OCI-LY7 (cell line): Measurements from ENCODE around the gene YIPF6. TPM values are rescaled to one million over a fixed set of nuclear protein-coding genes. Genes with fewer than 3 reads are reported as not detected.

Experiments used
- BruUV-seq: library from RNA; stranded (reverse); fragments of 400-500 nt; replicated peaks from 2 replicates; lab custom pipeline; 2021; lab: Mats Ljungman, UMichigan
- CTCF ChIA-PET: fragments of 300-600 bp; sonication (Branson Sonifier 250); formaldehyde crosslinking; loops from one replicate; lab custom pipeline; 2022; ENCODE audit warnings: antibody characterized with exemption; ENCODE audit not compliant: unreplicated experiment; lab: Charles Lee
- POLR2A ChIA-PET: fragments of 300-600 bp; sonication (Branson Sonifier 250); formaldehyde crosslinking; loops from one replicate; lab custom pipeline; 2022; ENCODE audit warnings: antibody characterized with exemption; lab: Charles Lee
- DNase-seq: peaks from one replicate; pipeline ENCODE4 v3.0.0-alpha.2; 2015; ENCODE audit warnings: low spot score
- H2AFZ ChIP-seq: fragments of 200-600 bp; sonication (generic), shearing (Covaris generic); 2 replicates; pipeline ENCODE4 v1.6.1; 2014; ENCODE audit warnings: mild to moderate bottlenecking, antibody characterized with exemption, low read length, moderate library complexity
- H3K27ac ChIP-seq: fragments of 200-600 bp; sonication (generic); 2 replicates; pipeline ENCODE4 v1.5.1; 2014; ENCODE audit warnings: mixed run types, low read depth, mild to moderate bottlenecking, moderate library complexity, low read length, inconsistent platforms; ENCODE audit not compliant: poor library complexity, severe bottlenecking
- H3K36me3 ChIP-seq: fragments of 200-600 bp; sonication (generic); 2 replicates; pipeline ENCODE4 v1.6.1; 2014; ENCODE audit warnings: mild to moderate bottlenecking, antibody characterized with exemption, low read length, moderate library complexity, mixed read lengths; ENCODE audit not compliant: insufficient read depth
- H3K4me1 ChIP-seq: fragments of 200-600 bp; sonication (generic); 2 replicates; pipeline ENCODE4 v1.5.1; 2014; ENCODE audit warnings: mild to moderate bottlenecking, low read length; ENCODE audit not compliant: insufficient read depth, poor library complexity, severe bottlenecking
- H3K4me2 ChIP-seq: fragments of 200-600 bp; sonication (generic); 2 replicates; pipeline ENCODE4 v1.6.1; 2014; ENCODE audit warnings: mild to moderate bottlenecking, low read length
- H3K4me3 ChIP-seq: fragments of 200-600 bp; sonication (generic); 2 replicates; pipeline ENCODE4 v1.5.1; 2014; ENCODE audit warnings: mild to moderate bottlenecking, low read depth, low read length; ENCODE audit not compliant: poor library complexity, severe bottlenecking
- H3K79me2 ChIP-seq: fragments of 200-600 bp; sonication (generic); 2 replicates; pipeline ENCODE4 v1.6.1; 2016; ENCODE audit warnings: low read depth, mild to moderate bottlenecking, low read length, moderate library complexity, mixed read lengths; ENCODE audit not compliant: insufficient read depth
- H3K9me2 ChIP-seq: fragments of 200-600 bp; sonication (generic); 2 replicates; pipeline ENCODE4 v1.6.1; 2016; ENCODE audit warnings: mild to moderate bottlenecking, low read length, mixed read lengths; ENCODE audit not compliant: insufficient read depth
- H3K9me3 ChIP-seq: fragments of 200-600 bp; sonication (generic); 2 replicates; pipeline ENCODE4 v1.6.1; 2014; ENCODE audit warnings: mild to moderate bottlenecking, mixed run types, low read length, mixed read lengths
- H4K20me1 ChIP-seq: fragments of 200-600 bp; sonication (generic); 2 replicates; pipeline ENCODE4 v1.6.1; 2014; ENCODE audit warnings: mild to moderate bottlenecking, antibody characterized with exemption, low read length, moderate library complexity, mixed read lengths; ENCODE audit not compliant: insufficient read depth
- EZH2phosphoT487 ChIP-seq: fragments of 200-600 bp; sonication (generic); IDR thresholded peaks from 2 replicates; pipeline ENCODE4 v1.6.1; 2018; ENCODE audit warnings: low read depth, borderline replicate concordance, mild to moderate bottlenecking, mixed run types, antibody characterized with exemption, low read length, moderate library complexity, mixed read lengths
- intact Hi-C: fragments of 100-400 bp; cut with micrococcal nuclease; formaldehyde crosslinking; loops from one replicate; pipeline ENCODE4 v1.10.0; 2022; ENCODE audit not compliant: unreplicated experiment
- small RNA-seq: library from RNA; depleted of rRNA; stranded (forward); fragments of <200 nt; gene quantifications from one replicate; pipeline ENCODE3, GENCODE V24; 2014
- total RNA-seq, 2 experiments: library from RNA; depleted of rRNA in 1 of 2; stranded (reverse); fragments of >200 nt in 1 of 2; shearing (Covaris generic) in 1 of 2; gene quantifications; 2 replicates each; pipeline ENCODE4 v1.2.3, GENCODE V29; 2014 to 2022
- TF ChIP-seq, protein P1 (sequence below): fragments of 200-600 bp; sonication (generic); conservative IDR thresholded peaks from 2 replicates; pipeline ENCODE4 v1.5.1; 2014; ENCODE audit warnings: mild to moderate bottlenecking, antibody characterized with exemption, low read length, moderate library complexity, mixed read lengths

YIPF6 gene
- total RNA-seq, 2 experiments from 2014 or later = 7.2 to 14.7 TPM

DNA sequence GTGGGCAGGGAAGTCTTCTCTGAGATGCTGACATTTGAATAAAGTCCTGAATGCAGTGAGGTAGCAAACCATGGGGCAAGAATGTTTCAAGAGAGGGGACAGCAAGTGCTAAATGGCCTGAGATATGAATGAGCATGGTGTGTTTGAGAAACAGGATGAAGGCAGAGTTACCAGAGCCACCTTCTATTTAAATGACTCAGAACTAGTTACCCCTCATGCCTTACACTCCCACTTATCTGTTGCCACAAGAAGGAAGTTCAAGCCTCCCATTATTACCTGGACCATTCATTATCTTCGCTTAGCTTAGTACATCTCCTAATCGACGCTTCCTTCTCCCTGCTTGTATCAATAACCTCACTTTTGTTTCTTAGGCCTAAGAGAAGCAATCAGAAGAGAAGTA lies 81.0 kb downstream of the YIPF6 start:
- no peaks in the 10 kb centered on the region for H3K9me2 ChIP-seq
- POLR2A ChIA-PET = no interaction called here
- intact Hi-C loops = no loop called here
- no peak overlapping the region for H2AFZ ChIP-seq
- H3K4me3 ChIP-seq = no peak overlapping the region
- no peaks in the 10 kb centered on the region for H3K4me1 ChIP-seq
- H4K20me1 ChIP-seq = no peaks in the 10 kb centered on the region
- H3K79me2 ChIP-seq = no peaks in the 10 kb centered on the region
- no peak overlapping the region for H3K27ac ChIP-seq
- no peak for TF ChIP-seq EZH2phosphoT487
- TF ChIP-seq, protein P1, sequence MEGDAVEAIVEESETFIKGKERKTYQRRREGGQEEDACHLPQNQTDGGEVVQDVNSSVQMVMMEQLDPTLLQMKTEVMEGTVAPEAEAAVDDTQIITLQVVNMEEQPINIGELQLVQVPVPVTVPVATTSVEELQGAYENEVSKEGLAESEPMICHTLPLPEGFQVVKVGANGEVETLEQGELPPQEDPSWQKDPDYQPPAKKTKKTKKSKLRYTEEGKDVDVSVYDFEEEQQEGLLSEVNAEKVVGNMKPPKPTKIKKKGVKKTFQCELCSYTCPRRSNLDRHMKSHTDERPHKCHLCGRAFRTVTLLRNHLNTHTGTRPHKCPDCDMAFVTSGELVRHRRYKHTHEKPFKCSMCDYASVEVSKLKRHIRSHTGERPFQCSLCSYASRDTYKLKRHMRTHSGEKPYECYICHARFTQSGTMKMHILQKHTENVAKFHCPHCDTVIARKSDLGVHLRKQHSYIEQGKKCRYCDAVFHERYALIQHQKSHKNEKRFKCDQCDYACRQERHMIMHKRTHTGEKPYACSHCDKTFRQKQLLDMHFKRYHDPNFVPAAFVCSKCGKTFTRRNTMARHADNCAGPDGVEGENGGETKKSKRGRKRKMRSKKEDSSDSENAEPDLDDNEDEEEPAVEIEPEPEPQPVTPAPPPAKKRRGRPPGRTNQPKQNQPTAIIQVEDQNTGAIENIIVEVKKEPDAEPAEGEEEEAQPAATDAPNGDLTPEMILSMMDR = no peak
- no peaks in the 10 kb centered on the region for H3K9me3 ChIP-seq
- CTCF ChIA-PET = no interaction called here
- no peak for DNase-seq
- BruUV-seq = no TSS peak
- H3K36me3 ChIP-seq = no peaks in the 10 kb centered on the region
- H3K4me2 ChIP-seq = no peak overlapping the region

DNA sequence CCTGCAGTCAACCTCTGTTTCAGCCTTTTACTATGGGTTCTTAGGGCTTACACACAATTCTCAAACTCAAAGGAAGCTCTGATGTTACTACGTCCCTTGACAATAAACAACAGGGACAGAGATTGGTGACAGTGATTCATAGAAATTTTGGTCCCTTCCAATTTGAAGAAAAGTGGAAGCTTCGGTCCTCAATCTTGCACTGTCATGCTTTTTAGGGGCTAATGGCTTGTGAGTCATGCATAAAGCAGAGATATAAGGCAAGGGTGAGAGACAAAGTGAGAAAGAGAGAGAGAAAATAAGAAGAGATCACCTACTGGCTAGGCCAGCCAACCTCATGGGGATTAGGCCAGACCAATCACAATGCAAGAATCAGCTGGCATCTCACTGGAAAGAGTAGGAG lies 85.4 kb downstream of the YIPF6 start:
- Histone ChIP-seq H3K79me2 (no peaks in the 10 kb centered on the region), H3K4me2 (no peak overlapping the region), H4K20me1 (no peaks in the 10 kb centered on the region), H2AFZ (no peak overlapping the region), H3K27ac (no peak overlapping the region), H3K4me1 (no peaks in the 10 kb centered on the region), H3K36me3 (no peaks in the 10 kb centered on the region), H3K4me3 (no peak overlapping the region), H3K9me2 (no peaks in the 10 kb centered on the region), H3K9me3 (no peaks in the 10 kb centered on the region)
- intact Hi-C loops = no loop called here
- no peak for DNase-seq
- no TSS peak for BruUV-seq
- TF ChIP-seq, protein P1 = no peak
- ChIA-PET POLR2A (no interaction called here), CTCF (no interaction called here)

Small RNA genes lying within 50 kb of the gene (small RNA-seq; reads per million reads assigned to genes)
- not detected for gene RNU6-245P

Other genes starting within 250 kb of the YIPF6 start
- gene OPHN1, start 65.6 kb upstream of the YIPF6 start, total RNA-seq (2014; rRNA removed; shearing (Covaris generic)) = not detected in 2 replicates
- gene OPHN1, start 65.6 kb upstream of the YIPF6 start, total RNA-seq (2022) = not detected in 2 replicates
- gene STARD8, start 148.6 kb downstream of the YIPF6 start, total RNA-seq (2014; rRNA removed; shearing (Covaris generic)) = not detected in 2 replicates
- not detected in 2 replicates for gene STARD8, start 148.6 kb downstream of the YIPF6 start, total RNA-seq (2022)